GM12873 (cell line): Measurements from ENCODE around the gene PLXNA4.

Experiments
- CTCF ChIP-seq: IDR thresholded peaks from 2 replicates; pipeline ENCODE4 v1.5.1; 2012; ENCODE audit warnings: low read depth, mild to moderate bottlenecking, moderate library complexity, low read length, control low read depth; ENCODE audit not compliant: insufficient read depth; ENCODE audit errors: missing control alignments

The PLXNA4 gene

GRCh38 chr7:132263151-132263550, 313.1 kb downstream of the PLXNA4 start:
- no peak for TF ChIP-seq CTCF

GRCh38 chr7:132262160-132262470, 314.2 kb downstream of the PLXNA4 start:
- no peak for TF ChIP-seq CTCF

GRCh38 chr7:132261327-132262159, 314.7 kb downstream of the PLXNA4 start:
- no peak for TF ChIP-seq CTCF

- no peak for TF ChIP-seq CTCF
Observed at GRCh38 chr7:132258231-132258630, 318.0 kb downstream of the PLXNA4 start.

GRCh38 chr7:132257253-132257652, 319.0 kb downstream of the PLXNA4 start:
- TF ChIP-seq CTCF, result no peak

GRCh38 chr7:132256721-132257212, 319.5 kb downstream of the PLXNA4 start:
- TF ChIP-seq CTCF, result no peak

- TF ChIP-seq CTCF, result no peak
Observed at GRCh38 chr7:132255898-132256297, 320.4 kb downstream of the PLXNA4 start.
